ENCODE measurements around the gene PTBP1.

PTBP1 gene

GRCh38 chr19:776549-776948 lies 20.7 kb upstream of the PTBP1 start:
- DNase-seq (ENCODE audit: extremely low read depth, low read depth): no peak
- TF ChIP-seq CTCF (IDR thresholded peaks at IDR 0.05; ENCODE audit: low read depth, low read length): no peak

GRCh38 chr19:778910-779653 lies 18.2 kb upstream of the PTBP1 start:
- peak; percentile 82 for DNase-seq (ENCODE audit: extremely low read depth, low read depth)
- TF ChIP-seq CTCF (IDR thresholded peaks at IDR 0.05; ENCODE audit: low read depth, low read length): no peak

GRCh38 chr19:780935-781334 lies 16.3 kb upstream of the PTBP1 start:
- DNase-seq (ENCODE audit: extremely low read depth, low read depth): no peak
- TF ChIP-seq CTCF (IDR thresholded peaks at IDR 0.05; ENCODE audit: low read depth, low read length): no peak

- no peak for DNase-seq (ENCODE audit: extremely low read depth, low read depth)
- no peak for TF ChIP-seq CTCF (IDR thresholded peaks at IDR 0.05; ENCODE audit: low read depth, low read length)
Measured at GRCh38 chr19:781800-782184, 15.5 kb upstream of the PTBP1 start.

GRCh38 chr19:782185-782877 lies 14.9 kb upstream of the PTBP1 start:
- TF ChIP-seq CTCF (IDR thresholded peaks at IDR 0.05; ENCODE audit: low read depth, low read length): no peak
- no peak for DNase-seq (ENCODE audit: extremely low read depth, low read depth)

- no peak for TF ChIP-seq CTCF (IDR thresholded peaks at IDR 0.05; ENCODE audit: low read depth, low read length)
- DNase-seq (ENCODE audit: extremely low read depth, low read depth): no peak
Measured at GRCh38 chr19:782878-783668, 14.2 kb upstream of the PTBP1 start.

GRCh38 chr19:784541-784940 lies 12.7 kb upstream of the PTBP1 start:
- no peak for TF ChIP-seq CTCF (IDR thresholded peaks at IDR 0.05; ENCODE audit: low read depth, low read length)
- no peak for DNase-seq (ENCODE audit: extremely low read depth, low read depth)

All from AG09319 (cell line).